OCI-LY1 (cell line): ENCODE measurements around the gene DHX58.

ENCODE experiments used
- CTCF ChIP-seq: fragments of 200-600 bp; sonication (generic), shearing (Covaris generic); IDR thresholded peaks from 2 replicates; pipeline ENCODE4 v1.5.1; 2017; ENCODE audit warnings: mild to moderate bottlenecking, antibody characterized with exemption, low read length, moderate library complexity, mixed read lengths
- EZH2 ChIP-seq: fragments of 200-600 bp; sonication (generic), shearing (Covaris generic); IDR thresholded peaks from 2 replicates; pipeline ENCODE4 v1.8.0; 2017; ENCODE audit warnings: borderline replicate concordance, mixed run types, mild to moderate bottlenecking, antibody characterized with exemption, low read length, moderate library complexity, mixed read lengths

GRCh38 chr17:42111265-42111636, 1.3 kb downstream of the DHX58 start:
- TF ChIP-seq CTCF: no peak
- no peak for TF ChIP-seq EZH2
